HEK293T (cell line): Measurements from ENCODE around the gene SLC30A7.

ENCODE experiments used
- CTCF ChIA-PET: fragments of 350-600 bp; formaldehyde crosslinking; extraction: SDS; loops from one replicate; lab custom pipeline; 2021; ENCODE audit warnings: antibody characterized with exemption, inconsistent platforms; lab: Yijun Ruan, JAX
- POLR2A ChIA-PET: fragments of 350-600 bp; formaldehyde crosslinking; extraction: SDS; loops from one replicate; lab custom pipeline; 2020; ENCODE audit warnings: antibody characterized with exemption, inconsistent platforms; lab: Yijun Ruan, JAX
- DNase-seq: peaks from one replicate; pipeline ENCODE4 v3.0.0; 2012; ENCODE audit warnings: mixed read lengths; ENCODE audit errors: extremely low spot score
- ARNT ChIP-seq: fragments of 450-650 bp; IDR thresholded peaks from 2 replicates; pipeline ENCODE4 v1.6.1; 2017; ENCODE audit warnings: mild to moderate bottlenecking
- BHLHE40 ChIP-seq: fragments of 450-650 bp; IDR thresholded peaks from 2 replicates; pipeline ENCODE4 v1.6.1; 2016; ENCODE audit warnings: mild to moderate bottlenecking, moderate library complexity, borderline replicate concordance
- CTBP1 ChIP-seq: fragments of 450-650 bp; IDR thresholded peaks from 2 replicates; pipeline ENCODE4 v1.6.1; 2016; ENCODE audit warnings: borderline replicate concordance
- ELF4 ChIP-seq: fragments of 450-650 bp; IDR thresholded peaks from 2 replicates; pipeline ENCODE4 v1.6.1; 2017; ENCODE audit warnings: antibody characterized with exemption
- FOXA1 ChIP-seq: fragments of 450-650 bp; IDR thresholded peaks from 2 replicates; pipeline ENCODE4 v1.6.1; 2016; ENCODE audit warnings: mild to moderate bottlenecking
- FOXK2 ChIP-seq: fragments of 450-650 bp; IDR thresholded peaks from 2 replicates; pipeline ENCODE4 v1.6.1; 2016; ENCODE audit warnings: mild to moderate bottlenecking
- FOXM1 ChIP-seq: fragments of 450-650 bp; IDR thresholded peaks from 2 replicates; pipeline ENCODE4 v1.6.1; 2017; ENCODE audit warnings: mild to moderate bottlenecking, borderline replicate concordance
- HDGF ChIP-seq: fragments of 450-650 bp; IDR thresholded peaks from 2 replicates; pipeline ENCODE4 v1.6.1; 2017; ENCODE audit warnings: antibody characterized with exemption, borderline replicate concordance
- L3MBTL2 ChIP-seq: fragments of 450-650 bp; conservative IDR thresholded peaks from 2 replicates; pipeline ENCODE4 v1.6.1; 2016; ENCODE audit warnings: mild to moderate bottlenecking
- LEF1 ChIP-seq: fragments of 450-650 bp; IDR thresholded peaks from 2 replicates; pipeline ENCODE4 v1.6.1; 2017; ENCODE audit warnings: mild to moderate bottlenecking, borderline replicate concordance
- NFRKB ChIP-seq: fragments of 450-650 bp; IDR thresholded peaks from 2 replicates; pipeline ENCODE4 v1.6.1; 2016; ENCODE audit warnings: mild to moderate bottlenecking, moderate library complexity
- PKNOX1 ChIP-seq: fragments of 450-650 bp; IDR thresholded peaks from 2 replicates; pipeline ENCODE4 v1.6.1; 2016
- SP1 ChIP-seq: fragments of 450-650 bp; IDR thresholded peaks from 2 replicates; pipeline ENCODE4 v1.6.1; 2017
- SUZ12 ChIP-seq: fragments of 450-650 bp; IDR thresholded peaks from 2 replicates; pipeline ENCODE4 v1.6.1; 2016; ENCODE audit warnings: mild to moderate bottlenecking
- TARDBP ChIP-seq: fragments of 450-650 bp; IDR thresholded peaks from 2 replicates; pipeline ENCODE4 v1.6.1; 2016
- ZNF384 ChIP-seq: fragments of 450-650 bp; IDR thresholded peaks from 2 replicates; pipeline ENCODE4 v1.6.1; 2016

SLC30A7 gene

GRCh38 chr1:100976936-100977335 lies 81.0 kb downstream of the SLC30A7 start:
- POLR2A ChIA-PET, result no interaction called here
- TF ChIP-seq L3MBTL2, result no peak
- TF ChIP-seq SP1, result no peak
- no peak for TF ChIP-seq NFRKB
- no peak for TF ChIP-seq BHLHE40
- no peak for TF ChIP-seq FOXM1
- no peak for DNase-seq
- CTCF ChIA-PET, result no interaction called here

GRCh38 chr1:100979631-100980030 lies 83.7 kb downstream of the SLC30A7 start:
- POLR2A ChIA-PET, result no interaction called here
- CTCF ChIA-PET, result no interaction called here
- DNase-seq, result no peak
- no peak for TF ChIP-seq SUZ12
- TF ChIP-seq TARDBP, result no peak
- TF ChIP-seq PKNOX1, result no peak
- no peak for TF ChIP-seq FOXK2
- no peak for TF ChIP-seq HDGF
- no peak for TF ChIP-seq BHLHE40
- TF ChIP-seq ARNT, result no peak
- no peak for TF ChIP-seq L3MBTL2
- no peak for TF ChIP-seq FOXA1
- TF ChIP-seq FOXM1, result no peak
- no peak for TF ChIP-seq CTBP1
- no peak for TF ChIP-seq LEF1
- no peak for TF ChIP-seq NFRKB
- TF ChIP-seq ELF4, result no peak
- TF ChIP-seq SP1, result no peak
- no peak for TF ChIP-seq ZNF384

DNA sequence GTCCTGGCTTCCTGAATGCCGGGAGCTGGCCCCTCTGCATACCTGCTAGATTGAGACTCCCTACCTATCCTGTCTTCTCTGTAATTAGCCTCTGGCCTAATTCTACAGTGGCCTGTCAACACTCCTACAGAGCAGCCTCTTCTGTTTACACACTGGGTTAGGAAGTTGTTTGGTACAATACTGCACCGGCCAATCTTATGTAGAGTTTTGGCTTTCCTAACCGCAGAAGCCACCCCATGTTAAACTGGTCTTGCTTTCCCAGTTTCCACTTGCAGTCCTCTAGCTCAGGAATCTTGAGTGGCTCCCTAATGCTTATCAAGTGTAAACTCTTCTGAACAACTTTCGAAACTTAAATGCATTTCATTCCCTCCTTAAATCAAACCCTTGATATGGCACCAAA lies 86.9 kb downstream of the SLC30A7 start:
- CTCF ChIA-PET, result no interaction called here
- TF ChIP-seq ELF4 (no peak), ARNT (no peak), NFRKB (no peak), HDGF (no peak), L3MBTL2 (no peak), SUZ12 (no peak), TARDBP (no peak), CTBP1 (no peak), LEF1 (no peak), FOXA1 (no peak), SP1 (no peak), PKNOX1 (no peak)
- POLR2A ChIA-PET, result no interaction called here
- no peak for DNase-seq

DNA sequence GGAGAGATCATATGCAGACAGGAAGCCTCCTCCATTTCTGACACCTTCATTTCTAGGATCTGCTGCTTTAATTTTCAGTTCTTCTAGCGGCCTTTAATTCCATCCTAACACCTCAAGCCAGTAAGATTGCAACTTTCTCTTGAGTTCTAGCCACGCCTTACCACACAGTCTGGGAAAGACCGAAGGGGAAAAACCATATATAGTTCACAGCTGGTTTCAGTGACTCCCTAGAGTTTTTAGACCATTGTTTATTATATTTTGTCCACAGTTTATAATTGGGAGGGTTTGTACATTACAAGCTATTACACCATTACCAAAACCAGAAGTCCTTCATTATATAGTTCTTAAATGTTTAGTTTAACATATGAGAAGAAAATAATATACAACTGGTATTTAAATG lies 92.2 kb downstream of the SLC30A7 start:
- POLR2A ChIA-PET, result interaction anchor here (0.6 kb wide), 1 partner anchor 14 kb away, joined by 5 read pairs; no protein-coding TSS in a partner anchor
- CTCF ChIA-PET, result no interaction called here
- TF ChIP-seq CTBP1, result no peak
- DNase-seq, result no peak

DNA sequence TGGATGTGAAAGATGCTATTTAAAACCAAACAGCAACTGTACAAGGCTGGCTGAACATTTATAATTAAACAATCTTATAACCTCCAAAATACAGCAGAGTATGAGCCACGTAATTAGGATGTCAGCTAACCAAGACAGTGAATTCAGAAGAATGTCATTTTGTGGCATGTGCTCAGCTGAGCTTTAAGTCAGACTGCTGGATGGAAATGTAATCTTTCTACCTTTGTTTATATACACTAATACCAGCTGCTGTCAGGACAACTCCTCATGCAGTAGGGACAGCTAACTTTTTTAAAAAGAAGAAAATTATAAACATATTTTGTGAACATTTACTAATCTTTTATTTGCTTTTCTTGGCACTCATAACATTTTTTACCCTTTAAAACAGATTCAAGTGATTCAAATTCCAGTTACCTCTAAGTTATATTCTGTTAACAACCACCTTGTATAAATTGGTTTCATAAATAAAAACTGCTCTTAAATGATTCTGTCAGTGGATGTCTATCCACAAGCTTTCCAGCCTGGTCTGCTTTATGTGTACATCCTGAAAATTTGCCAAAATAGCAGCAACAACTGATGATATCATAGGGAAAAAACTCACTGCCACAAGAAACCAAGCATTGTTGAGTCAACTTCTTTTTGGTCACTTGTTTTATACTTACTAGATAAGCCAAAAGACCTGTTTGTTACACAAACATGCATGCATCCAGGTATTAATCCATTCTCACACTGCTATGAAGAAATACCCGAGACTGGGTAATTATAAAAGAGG lies 93.6 kb downstream of the SLC30A7 start:
- DNase-seq, result no peak
- ChIA-PET CTCF (no interaction called here), POLR2A (no interaction called here)
- no peak for TF ChIP-seq ELF4
- TF ChIP-seq L3MBTL2, result no peak

GRCh38 chr1:100995198-100995988 lies 99.5 kb downstream of the SLC30A7 start:
- POLR2A ChIA-PET, result no interaction called here
- no peak for DNase-seq
- no peak for TF ChIP-seq FOXA1
- no peak for TF ChIP-seq ZNF384
- no peak for TF ChIP-seq L3MBTL2
- TF ChIP-seq CTBP1, result no peak
- TF ChIP-seq PKNOX1, result no peak
- no peak for TF ChIP-seq ELF4
- no peak for TF ChIP-seq FOXK2
- TF ChIP-seq NFRKB, result no peak
- TF ChIP-seq BHLHE40, result no peak
- TF ChIP-seq FOXM1, result no peak
- TF ChIP-seq LEF1, result no peak
- no peak for TF ChIP-seq SP1
- no peak for TF ChIP-seq HDGF
- TF ChIP-seq TARDBP, result no peak
- TF ChIP-seq ARNT, result no peak
- no peak for TF ChIP-seq SUZ12
- CTCF ChIA-PET, result no interaction called here
